ENCODE data around the gene CHTF8. TPM values are rescaled to one million over a fixed set of nuclear protein-coding genes. Genes with fewer than 3 reads are reported as not detected.

CHTF8 gene
- total RNA-seq, 1 experiment from 2014 or later, result 98.5 TPM

DNA sequence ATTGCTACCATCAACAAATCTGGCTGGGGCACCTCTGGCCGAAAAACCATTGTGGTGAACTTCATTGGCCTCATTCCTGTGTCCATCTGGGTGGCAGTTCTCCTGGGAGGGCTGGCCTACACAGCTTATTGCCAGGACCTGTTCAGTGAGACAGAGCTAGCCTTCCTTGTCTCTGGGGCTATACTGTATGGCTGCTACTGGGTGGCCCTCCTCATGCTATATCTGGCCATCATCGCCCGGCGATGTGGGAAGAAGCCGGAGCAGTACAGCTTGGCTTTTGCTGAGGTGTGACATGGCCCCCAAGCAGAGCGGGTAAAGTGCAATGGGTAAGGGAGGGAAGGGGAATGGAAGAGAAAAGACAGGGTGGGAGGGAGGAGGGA lies 17.4 kb downstream of the CHTF8 start:
- H3K9me3 ChIP-seq (ENCODE audit: low read length), result no peaks in the 10 kb centered on the region
- H3K79me2 ChIP-seq (ENCODE audit: low read length), result no peaks in the 10 kb centered on the region
- H4K20me1 ChIP-seq (ENCODE audit: insufficient read depth, low read depth, low read length), result peaks cover 11% of the 10 kb centered on the region; the same call in 1 of the 2 replicates
- no peak for DNase-seq
- no peak overlapping the region for H3K27ac ChIP-seq (ENCODE audit: low read length)
- no peaks in the 10 kb centered on the region for H3K27me3 ChIP-seq (ENCODE audit: low read length)
- H3K4me3 ChIP-seq (ENCODE audit: low read length), result no peak overlapping the region
- no peak overlapping the region for H3K9ac ChIP-seq (ENCODE audit: low read length)
- no peak overlapping the region for H2AFZ ChIP-seq (ENCODE audit: low read length)
- no peaks in the 10 kb centered on the region for H3K4me1 ChIP-seq (ENCODE audit: low read length)
- H3K36me3 ChIP-seq (ENCODE audit: insufficient read depth, low read length), result peaks cover 4% of the 10 kb centered on the region
- no peaks in the 10 kb centered on the region for H3K9me2 ChIP-seq (replicated peaks; ENCODE audit: insufficient read depth, low read length)
- no peak overlapping the region for H3K4me2 ChIP-seq (ENCODE audit: low read depth, low read length, poor library complexity, severe bottlenecking)

DNA sequence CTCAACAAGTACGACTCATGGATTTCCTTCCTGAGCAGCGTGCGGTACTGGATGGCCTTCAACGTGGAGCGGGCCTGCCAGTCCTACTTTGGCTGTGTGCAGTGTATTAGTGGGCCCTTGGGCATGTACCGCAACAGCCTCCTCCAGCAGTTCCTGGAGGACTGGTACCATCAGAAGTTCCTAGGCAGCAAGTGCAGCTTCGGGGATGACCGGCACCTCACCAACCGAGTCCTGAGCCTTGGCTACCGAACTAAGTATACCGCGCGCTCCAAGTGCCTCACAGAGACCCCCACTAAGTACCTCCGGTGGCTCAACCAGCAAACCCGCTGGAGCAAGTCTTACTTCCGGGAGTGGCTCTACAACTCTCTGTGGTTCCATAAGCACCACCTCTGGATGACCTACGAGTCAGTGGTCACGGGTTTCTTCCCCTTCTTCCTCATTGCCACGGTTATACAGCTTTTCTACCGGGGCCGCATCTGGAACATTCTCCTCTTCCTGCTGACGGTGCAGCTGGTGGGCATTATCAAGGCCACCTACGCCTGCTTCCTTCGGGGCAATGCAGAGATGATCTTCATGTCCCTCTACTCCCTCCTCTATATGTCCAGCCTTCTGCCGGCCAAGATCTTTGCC lies 17.9 kb downstream of the CHTF8 start:
- Histone ChIP-seq H3K36me3 (ENCODE audit: insufficient read depth, low read length) (peaks cover 4% of the 10 kb centered on the region), H4K20me1 (ENCODE audit: insufficient read depth, low read depth, low read length) (peaks cover 11% of the 10 kb centered on the region; the same call in 1 of the 2 replicates)

DNA sequence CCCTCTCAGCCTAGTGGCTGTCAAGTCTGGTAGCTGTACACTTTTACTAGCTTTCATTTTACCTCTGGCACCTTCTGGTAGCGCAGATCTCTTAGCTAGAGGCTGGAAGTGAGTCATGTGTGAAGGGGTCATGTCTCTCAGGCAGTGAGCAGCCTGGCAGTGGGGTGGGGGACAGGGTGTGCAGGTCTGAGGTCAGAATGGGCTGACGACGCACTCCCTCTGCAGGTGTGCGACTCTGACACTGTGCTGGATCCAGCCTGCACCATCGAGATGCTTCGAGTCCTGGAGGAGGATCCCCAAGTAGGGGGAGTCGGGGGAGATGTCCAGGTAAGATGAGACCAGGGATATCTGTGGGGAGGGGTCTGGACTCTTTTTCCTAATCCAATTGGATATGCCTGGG lies 19.2 kb downstream of the CHTF8 start:
- DNase-seq, result no peak
- H3K4me3 ChIP-seq (ENCODE audit: low read length), result no peak overlapping the region
- H3K27ac ChIP-seq (ENCODE audit: low read length), result no peak overlapping the region
- no peak overlapping the region for H3K4me2 ChIP-seq (ENCODE audit: low read depth, low read length, poor library complexity, severe bottlenecking)
- peaks cover 11% of the 10 kb centered on the region; the same call in 1 of the 2 replicates for H4K20me1 ChIP-seq (ENCODE audit: insufficient read depth, low read depth, low read length)
- H3K79me2 ChIP-seq (ENCODE audit: low read length), result no peaks in the 10 kb centered on the region
- H3K9me3 ChIP-seq (ENCODE audit: low read length), result no peaks in the 10 kb centered on the region
- no peak overlapping the region for H3K9ac ChIP-seq (ENCODE audit: low read length)
- no peaks in the 10 kb centered on the region for H3K9me2 ChIP-seq (replicated peaks; ENCODE audit: insufficient read depth, low read length)
- H2AFZ ChIP-seq (ENCODE audit: low read length), result no peak overlapping the region
- H3K27me3 ChIP-seq (ENCODE audit: low read length), result no peaks in the 10 kb centered on the region
- H3K4me1 ChIP-seq (ENCODE audit: low read length), result no peaks in the 10 kb centered on the region
- no peaks in the 10 kb centered on the region; the same call in 1 of the 2 replicates for H3K36me3 ChIP-seq (ENCODE audit: insufficient read depth, low read length)

More for the DNA sequence above, 17.9 kb downstream of the CHTF8 start:
- Histone ChIP-seq H3K4me3 (ENCODE audit: low read length) (no peak overlapping the region), H3K9me3 (ENCODE audit: low read length) (no peaks in the 10 kb centered on the region), H2AFZ (ENCODE audit: low read length) (no peak overlapping the region), H3K4me2 (ENCODE audit: low read depth, low read length, poor library complexity, severe bottlenecking) (no peak overlapping the region), H3K27ac (ENCODE audit: low read length) (no peak overlapping the region), H3K4me1 (ENCODE audit: low read length) (no peaks in the 10 kb centered on the region), H3K9me2 (replicated peaks; ENCODE audit: insufficient read depth, low read length) (no peaks in the 10 kb centered on the region), H3K79me2 (ENCODE audit: low read length) (no peaks in the 10 kb centered on the region), H3K9ac (ENCODE audit: low read length) (no peak overlapping the region), H3K27me3 (ENCODE audit: low read length) (no peaks in the 10 kb centered on the region)
- no peak for DNase-seq

DNA sequence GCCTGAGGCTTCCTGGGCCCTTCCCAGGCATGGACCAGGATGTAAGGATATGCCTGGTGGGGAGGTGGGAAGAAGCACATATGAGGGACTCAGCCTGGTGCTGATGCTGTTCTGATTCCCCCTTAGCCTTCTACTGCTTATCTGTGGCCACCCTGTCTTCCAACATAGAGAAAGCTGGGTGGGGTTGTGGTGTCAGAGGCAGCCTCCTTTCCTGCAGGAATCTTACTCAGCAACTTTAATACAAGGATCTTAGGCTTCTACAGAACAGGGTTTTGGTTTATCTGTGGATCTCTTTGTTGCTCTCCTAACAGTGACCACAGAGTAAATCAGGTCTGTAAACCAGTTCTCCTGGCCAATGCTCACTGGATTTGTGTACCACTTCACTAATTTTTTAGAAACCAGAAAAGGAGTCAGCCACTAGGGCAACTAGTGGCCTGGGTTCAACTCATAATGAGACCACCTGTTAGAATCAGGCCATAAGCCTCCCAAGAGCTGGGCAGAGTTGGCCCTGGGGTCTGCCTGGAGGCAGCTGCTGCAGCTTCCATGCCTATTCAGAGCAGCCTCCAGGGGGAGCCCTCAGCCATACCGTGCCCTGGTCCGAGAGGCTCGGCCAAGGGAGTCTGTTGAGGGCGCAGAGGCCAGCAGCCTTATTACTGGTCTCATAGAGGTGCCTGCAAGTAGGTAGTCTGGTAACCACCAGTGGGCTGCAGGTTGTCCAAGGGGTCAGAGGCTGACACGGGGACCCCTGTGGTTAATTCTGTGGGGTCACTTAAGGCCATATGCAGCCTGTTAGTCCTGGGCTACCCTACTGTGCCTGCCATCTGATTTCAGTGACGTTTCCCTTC lies 19.9 kb downstream of the CHTF8 start:
- no peak overlapping the region for H3K4me3 ChIP-seq (ENCODE audit: low read length)
- H3K4me1 ChIP-seq (ENCODE audit: low read length), result no peaks in the 10 kb centered on the region
- no peaks in the 10 kb centered on the region for H3K9me3 ChIP-seq (ENCODE audit: low read length)
- no peaks in the 10 kb centered on the region; the same call in 1 of the 2 replicates for H3K36me3 ChIP-seq (ENCODE audit: insufficient read depth, low read length)
- H3K79me2 ChIP-seq (ENCODE audit: low read length), result no peaks in the 10 kb centered on the region
- H3K9me2 ChIP-seq (replicated peaks; ENCODE audit: insufficient read depth, low read length), result no peaks in the 10 kb centered on the region
- no peak overlapping the region for H3K4me2 ChIP-seq (ENCODE audit: low read depth, low read length, poor library complexity, severe bottlenecking)
- no peak overlapping the region for H3K9ac ChIP-seq (ENCODE audit: low read length)
- H4K20me1 ChIP-seq (ENCODE audit: insufficient read depth, low read depth, low read length), result peaks cover 11% of the 10 kb centered on the region; the same call in 1 of the 2 replicates
- H3K27ac ChIP-seq (ENCODE audit: low read length), result no peak overlapping the region
- DNase-seq, result peak; percentile 84
- H3K27me3 ChIP-seq (ENCODE audit: low read length), result no peaks in the 10 kb centered on the region
- no peak overlapping the region for H2AFZ ChIP-seq (ENCODE audit: low read length)

DNA sequence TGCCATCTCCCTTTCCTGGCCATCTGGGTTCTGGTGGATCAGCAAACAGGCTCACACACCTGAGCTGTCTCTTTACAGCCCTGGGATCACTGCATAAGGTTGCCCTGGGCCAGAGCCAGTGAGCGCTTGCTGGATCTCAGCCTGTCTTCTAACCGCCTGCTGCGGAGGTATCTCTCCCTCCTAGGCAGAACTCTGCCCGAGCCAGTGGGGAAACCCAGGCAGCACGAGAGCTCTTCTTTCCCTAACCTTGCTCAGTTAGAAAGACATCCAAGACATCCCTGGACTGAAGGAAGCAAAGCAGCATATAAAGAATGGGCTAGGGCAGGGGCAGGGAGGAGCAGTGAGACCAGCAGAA lies 20.5 kb downstream of the CHTF8 start:
- H4K20me1 ChIP-seq (ENCODE audit: insufficient read depth, low read depth, low read length), result peaks cover 11% of the 10 kb centered on the region; the same call in 1 of the 2 replicates
- H3K36me3 ChIP-seq (ENCODE audit: insufficient read depth, low read length), result no peaks in the 10 kb centered on the region; the same call in 1 of the 2 replicates
- no peak overlapping the region for H3K4me2 ChIP-seq (ENCODE audit: low read depth, low read length, poor library complexity, severe bottlenecking)
- no peak overlapping the region for H3K9ac ChIP-seq (ENCODE audit: low read length)
- H2AFZ ChIP-seq (ENCODE audit: low read length), result no peak overlapping the region
- H3K4me1 ChIP-seq (ENCODE audit: low read length), result peaks cover under 1% of the 10 kb centered on the region; the same call in 1 of the 2 replicates
- H3K9me2 ChIP-seq (replicated peaks; ENCODE audit: insufficient read depth, low read length), result no peaks in the 10 kb centered on the region
- H3K4me3 ChIP-seq (ENCODE audit: low read length), result no peak overlapping the region
- no peaks in the 10 kb centered on the region for H3K27me3 ChIP-seq (ENCODE audit: low read length)
- DNase-seq, result no peak
- no peaks in the 10 kb centered on the region for H3K9me3 ChIP-seq (ENCODE audit: low read length)
- no peaks in the 10 kb centered on the region for H3K79me2 ChIP-seq (ENCODE audit: low read length)
- H3K27ac ChIP-seq (ENCODE audit: low read length), result no peak overlapping the region

DNA sequence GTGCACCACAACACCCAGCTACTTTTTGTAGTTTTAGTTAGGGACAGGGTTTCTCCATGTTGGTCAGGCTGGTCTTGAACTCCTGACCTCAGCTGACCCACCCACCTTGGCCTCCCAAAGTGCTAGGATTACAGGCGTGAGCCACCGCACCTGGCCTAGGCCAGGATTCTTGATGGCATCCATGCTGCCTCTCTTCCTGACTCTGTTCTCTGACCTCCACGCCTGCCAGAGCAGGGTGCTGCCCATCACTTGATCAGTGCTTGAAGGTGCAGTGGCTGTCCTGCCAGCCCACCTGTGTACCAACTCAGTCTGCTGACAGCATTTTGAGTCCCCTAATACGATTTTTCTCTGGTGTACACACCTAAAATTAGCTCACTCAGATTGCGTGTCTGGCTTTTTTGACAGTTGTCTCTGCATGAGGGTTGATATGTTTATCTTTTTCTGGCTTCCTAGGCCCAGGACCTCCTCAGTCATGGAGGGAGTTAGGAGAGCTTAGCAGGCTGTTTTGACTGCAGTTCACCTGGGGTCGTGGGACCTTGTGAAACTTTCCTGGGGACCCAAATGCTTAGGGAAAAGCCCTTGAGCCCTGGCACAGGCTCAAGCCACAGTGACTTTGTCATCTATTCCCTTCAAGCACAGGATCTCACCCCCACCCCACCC lies 21.0 kb downstream of the CHTF8 start:
- H2AFZ ChIP-seq (ENCODE audit: low read length), result no peak overlapping the region
- no peaks in the 10 kb centered on the region for H3K9me2 ChIP-seq (replicated peaks; ENCODE audit: insufficient read depth, low read length)
- no peak overlapping the region for H3K4me3 ChIP-seq (ENCODE audit: low read length)
- no peaks in the 10 kb centered on the region for H3K9me3 ChIP-seq (ENCODE audit: low read length)
- H4K20me1 ChIP-seq (ENCODE audit: insufficient read depth, low read depth, low read length), result peaks cover 16% of the 10 kb centered on the region; the same call in 1 of the 2 replicates
- no peaks in the 10 kb centered on the region for H3K79me2 ChIP-seq (ENCODE audit: low read length)
- no peak overlapping the region for H3K9ac ChIP-seq (ENCODE audit: low read length)
- peaks cover 5% of the 10 kb centered on the region; the same call in 1 of the 2 replicates for H3K4me1 ChIP-seq (ENCODE audit: low read length)
- H3K4me2 ChIP-seq (ENCODE audit: low read depth, low read length, poor library complexity, severe bottlenecking), result no peak overlapping the region
- H3K27me3 ChIP-seq (ENCODE audit: low read length), result no peaks in the 10 kb centered on the region
- no peak for DNase-seq
- H3K36me3 ChIP-seq (ENCODE audit: insufficient read depth, low read length), result no peaks in the 10 kb centered on the region
- H3K27ac ChIP-seq (ENCODE audit: low read length), result no peak overlapping the region

DNA sequence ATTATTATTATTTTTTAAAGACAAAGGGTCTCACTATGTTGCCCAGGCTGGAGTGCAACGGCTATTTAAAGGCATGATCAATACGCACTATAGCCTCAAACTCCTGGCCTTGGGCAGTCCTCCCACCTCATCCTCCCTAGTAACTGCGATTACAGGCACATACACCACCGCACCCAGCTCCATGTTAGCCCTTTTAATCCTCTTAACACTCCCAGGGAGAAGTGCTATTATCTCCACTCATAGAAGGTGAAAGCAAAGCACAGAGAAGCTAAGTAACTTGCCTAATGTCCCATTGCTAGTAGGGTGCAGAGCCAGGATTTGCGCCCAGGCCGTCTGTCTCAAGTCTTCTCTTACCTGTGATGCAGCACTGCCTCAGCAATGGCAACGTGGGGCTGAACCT lies 22.0 kb downstream of the CHTF8 start:
- no peaks in the 10 kb centered on the region for H3K27me3 ChIP-seq (ENCODE audit: low read length)
- no peak overlapping the region for H3K4me3 ChIP-seq (ENCODE audit: low read length)
- H3K4me1 ChIP-seq (ENCODE audit: low read length), result peaks cover 5% of the 10 kb centered on the region; the same call in 1 of the 2 replicates
- no peak overlapping the region for H2AFZ ChIP-seq (ENCODE audit: low read length)
- H3K9ac ChIP-seq (ENCODE audit: low read length), result no peak overlapping the region
- no peak overlapping the region for H3K4me2 ChIP-seq (ENCODE audit: low read depth, low read length, poor library complexity, severe bottlenecking)
- peaks cover 12% of the 10 kb centered on the region; the same call in 1 of the 2 replicates for H4K20me1 ChIP-seq (ENCODE audit: insufficient read depth, low read depth, low read length)
- no peaks in the 10 kb centered on the region for H3K36me3 ChIP-seq (ENCODE audit: insufficient read depth, low read length)
- no peak overlapping the region for H3K27ac ChIP-seq (ENCODE audit: low read length)
- H3K9me2 ChIP-seq (replicated peaks; ENCODE audit: insufficient read depth, low read length), result no peaks in the 10 kb centered on the region
- DNase-seq, result no peak
- H3K9me3 ChIP-seq (ENCODE audit: low read length), result no peaks in the 10 kb centered on the region
- no peaks in the 10 kb centered on the region for H3K79me2 ChIP-seq (ENCODE audit: low read length)

All from Karpas-422 (cell line).